GM12892 (cell line): ENCODE results near the gene MACROD2.

Experiments
- POLR2A ChIP-seq: IDR thresholded peaks from 2 replicates; pipeline ENCODE4 v1.6.1; 2011; ENCODE audit warnings: low read depth, low read length, control low read depth
- TAF1 ChIP-seq: IDR thresholded peaks from 2 replicates; pipeline ENCODE4 v1.6.1; 2011; ENCODE audit warnings: low read depth, mild to moderate bottlenecking, control low read depth, low read length, borderline replicate concordance

- TF ChIP-seq TAF1 (no peak), POLR2A (no peak)
These were observed 962.1 kb downstream of the MACROD2 start for GRCh38 chr20:14957402-14957801.
